GM23338 (cell line): ENCODE data around the gene LRP1B. TPM values are rescaled to one million over a fixed set of nuclear protein-coding genes. Genes with fewer than 3 reads are reported as not detected.

Experiments
- ATAC-seq: fragments of 200-7000 bp; cut with Tn5 transposase; 3 replicates; pipeline ENCODE4 v1.9.1; 2020
- DNase-seq: peaks from one replicate; pipeline ENCODE4 v3.0.0-alpha.2; 2015; ENCODE audit warnings: low spot score
- H2AFZ ChIP-seq: fragments of 200-600 bp; sonication (generic); 2 replicates; pipeline ENCODE4 v1.8.0; 2016; ENCODE audit warnings: antibody characterized with exemption, mild to moderate bottlenecking, moderate library complexity
- H3F3A ChIP-seq: fragments of 200-600 bp; sonication (generic); replicated peaks from 2 replicates; pipeline ENCODE4 v1.8.0; 2017; ENCODE audit warnings: antibody characterized with exemption, mixed run types, low read depth
- H3K27ac ChIP-seq: fragments of 200-600 bp; sonication (generic); 2 replicates; pipeline ENCODE4 v1.6.1; 2016; ENCODE audit warnings: low read depth
- H3K27me3 ChIP-seq: fragments of 200-600 bp; sonication (generic); 2 replicates; pipeline ENCODE4 v1.8.0; 2016; ENCODE audit warnings: mild to moderate bottlenecking, mixed run types, moderate library complexity; ENCODE audit not compliant: insufficient read depth
- H3K36me3 ChIP-seq: fragments of 200-600 bp; sonication (generic); 2 replicates; pipeline ENCODE4 v1.8.0; 2016; ENCODE audit warnings: mild to moderate bottlenecking; ENCODE audit not compliant: insufficient read depth
- H3K4me1 ChIP-seq: fragments of 200-600 bp; sonication (generic); 2 replicates; pipeline ENCODE4 v1.8.0; 2016; ENCODE audit warnings: mild to moderate bottlenecking, moderate library complexity; ENCODE audit not compliant: insufficient read depth
- H3K4me2 ChIP-seq: fragments of 200-600 bp; sonication (generic); 2 replicates; pipeline ENCODE4 v1.7.1; 2017; ENCODE audit warnings: mixed run types
- H3K4me3 ChIP-seq: fragments of 200-600 bp; sonication (generic); 2 replicates; pipeline ENCODE4 v1.6.1; 2016; ENCODE audit warnings: mixed run types
- H3K79me2 ChIP-seq: fragments of 200-600 bp; sonication (generic); replicated peaks from 2 replicates; pipeline ENCODE4 v1.8.0; 2017; ENCODE audit warnings: mild to moderate bottlenecking; ENCODE audit not compliant: insufficient read depth
- H3K9me2 ChIP-seq: fragments of 200-600 bp; sonication (generic); 2 replicates; pipeline ENCODE4 v1.8.0; 2017; ENCODE audit not compliant: insufficient read depth
- H4K20me1 ChIP-seq: fragments of 200-600 bp; sonication (generic); replicated peaks from 2 replicates; pipeline ENCODE4 v1.8.0; 2017; ENCODE audit warnings: mild to moderate bottlenecking; ENCODE audit not compliant: insufficient read depth
- H3K27ac Mint-ChIP-seq: 2 replicates; pipeline ENCODE4 v1.8.0; 2020; ENCODE audit warnings: inconsistent platforms, mild to moderate bottlenecking, moderate library complexity, mixed read lengths
- H3K27me3 Mint-ChIP-seq: 3 replicates; pipeline ENCODE4 v1.8.0; 2022; ENCODE audit warnings: low read depth, mild to moderate bottlenecking, moderate library complexity, mixed read lengths, inconsistent platforms; ENCODE audit not compliant: insufficient read depth, poor library complexity
- H3K36me3 Mint-ChIP-seq: 3 replicates; pipeline ENCODE4 v1.8.0; 2021; ENCODE audit warnings: low read depth, mild to moderate bottlenecking, inconsistent platforms, moderate library complexity, mixed read lengths
- H3K4me1 Mint-ChIP-seq: 3 replicates; pipeline ENCODE4 v1.8.0; 2020; ENCODE audit warnings: mild to moderate bottlenecking, inconsistent platforms, mixed read lengths
- H3K4me3 Mint-ChIP-seq: 3 replicates; pipeline ENCODE4 v1.8.0; 2021; ENCODE audit warnings: moderate library complexity, mild to moderate bottlenecking, inconsistent platforms, mixed read lengths
- H3K9me3 Mint-ChIP-seq: 3 replicates; pipeline ENCODE4 v1.8.0; 2020; ENCODE audit warnings: moderate library complexity, mild to moderate bottlenecking, inconsistent platforms, mixed read lengths
- CREB1 ChIP-seq: fragments of 250-450 bp; sonication (Bioruptor Pico); IDR thresholded peaks from 2 replicates; pipeline ENCODE4 v1.5.0; 2020; ENCODE audit warnings: low read depth, mild to moderate bottlenecking, moderate library complexity
- CTCF ChIP-seq, 2 experiments: fragments of 200-600 bp in 1 of 2; sonication (generic) in 1 of 2; conservative IDR thresholded peaks; 2 replicates each; pipeline versions ENCODE4 v1.5.1 to v1.6.1; 2016 to 2017; ENCODE audit warnings: antibody characterized with exemption in 2 of 2, low read depth in 2 of 2, mild to moderate bottlenecking in 2 of 2, moderate library complexity in 1 of 2
- NANOG ChIP-seq: IDR thresholded peaks from 2 replicates; pipeline ENCODE4 v1.6.1; 2016; ENCODE audit warnings: antibody characterized with exemption, borderline replicate concordance
- REST ChIP-seq: IDR thresholded peaks from one replicate; pipeline ENCODE4 v1.6.1; 2018; ENCODE audit warnings: antibody characterized with exemption; ENCODE audit not compliant: unreplicated experiment
- ZNF462 ChIP-seq: fragments of 250-450 bp; sonication (Bioruptor Pico); IDR thresholded peaks from 2 replicates; pipeline ENCODE4 v1.5.0; 2020; ENCODE audit warnings: mild to moderate bottlenecking, moderate library complexity
- polyA plus RNA-seq: library from polyadenylated mRNA; unstranded; fragments of >200 nt; fragmentation: Nextera tagmentation; extraction: Ambion mirVana; gene quantifications from 2 replicates; pipeline ENCODE4 v1.2.1, GENCODE V29; 2016
- total RNA-seq: library from RNA; depleted of rRNA; stranded (reverse); fragments of >200 nt; shearing (Covaris generic); gene quantifications from 2 replicates; pipeline ENCODE4 v1.2.3, GENCODE V29; 2014

The LRP1B gene
- total and polyA plus RNA-seq, 2 experiments from 2014 or later: 0.15 to 0.97 TPM

- TF ChIP-seq ZNF462 (CRISPR knock-in tag) (no peak), NANOG (no peak)
Observed at GRCh38 chr2:141384676-141385075, 746.1 kb downstream of the LRP1B start (continued).

- H4K20me1 ChIP-seq: no peaks in the 10 kb centered on the region
- H3K36me3 ChIP-seq: no peaks in the 10 kb centered on the region
- DNase-seq (no peak), ATAC-seq (no peak)
- no peak overlapping the region for H3K27ac ChIP-seq
- no peak overlapping the region for H2AFZ ChIP-seq
- no peaks in the 10 kb centered on the region for H3F3A ChIP-seq
- no peaks in the 10 kb centered on the region for H3K4me1 ChIP-seq
- no peaks in the 10 kb centered on the region for H3K27me3 Mint-ChIP-seq
- H3K36me3 Mint-ChIP-seq: no peaks in the 10 kb centered on the region
- no peaks in the 10 kb centered on the region for H3K79me2 ChIP-seq
- no peaks in the 10 kb centered on the region for H3K27me3 ChIP-seq
- no peak overlapping the region for H3K27ac Mint-ChIP-seq
- H3K4me1 Mint-ChIP-seq: peaks cover 7% of the 10 kb centered on the region
- no peak overlapping the region for H3K4me3 ChIP-seq
- no peak overlapping the region for H3K4me3 Mint-ChIP-seq
- H3K9me2 ChIP-seq: no peaks in the 10 kb centered on the region
- no peak overlapping the region for H3K4me2 ChIP-seq
- H3K9me3 Mint-ChIP-seq: peaks cover 7% of the 10 kb centered on the region
- TF ChIP-seq CTCF (conservative IDR thresholded peaks at IDR 0.05; ENCODE audit: low read depth in 2 of 2): no peak
- TF ChIP-seq CREB1 (CRISPR knock-in tag): no peak
- no peak for TF ChIP-seq REST
- no peak for TF ChIP-seq NANOG
Observed at GRCh38 chr2:141381946-141382345, 748.9 kb downstream of the LRP1B start.
